ENCODE results near the gene KHDRBS1.
A peak's percentile ranks its signal among the peaks of the same experiment; 100 is the strongest.
"Not testable (repeated sequence)": the region's sequence is repeated elsewhere in the genome, so short reads cannot be mapped to it uniquely, and the experiment has no call there.

KHDRBS1 gene

GRCh38 chr1:32066489-32066873 is 52.8 kb downstream of the KHDRBS1 start:
- peak; percentile 99 for DNase-seq

- no peak for DNase-seq
Measured at GRCh38 chr1:32068957-32069588, 55.4 kb downstream of the KHDRBS1 start.

DNA sequence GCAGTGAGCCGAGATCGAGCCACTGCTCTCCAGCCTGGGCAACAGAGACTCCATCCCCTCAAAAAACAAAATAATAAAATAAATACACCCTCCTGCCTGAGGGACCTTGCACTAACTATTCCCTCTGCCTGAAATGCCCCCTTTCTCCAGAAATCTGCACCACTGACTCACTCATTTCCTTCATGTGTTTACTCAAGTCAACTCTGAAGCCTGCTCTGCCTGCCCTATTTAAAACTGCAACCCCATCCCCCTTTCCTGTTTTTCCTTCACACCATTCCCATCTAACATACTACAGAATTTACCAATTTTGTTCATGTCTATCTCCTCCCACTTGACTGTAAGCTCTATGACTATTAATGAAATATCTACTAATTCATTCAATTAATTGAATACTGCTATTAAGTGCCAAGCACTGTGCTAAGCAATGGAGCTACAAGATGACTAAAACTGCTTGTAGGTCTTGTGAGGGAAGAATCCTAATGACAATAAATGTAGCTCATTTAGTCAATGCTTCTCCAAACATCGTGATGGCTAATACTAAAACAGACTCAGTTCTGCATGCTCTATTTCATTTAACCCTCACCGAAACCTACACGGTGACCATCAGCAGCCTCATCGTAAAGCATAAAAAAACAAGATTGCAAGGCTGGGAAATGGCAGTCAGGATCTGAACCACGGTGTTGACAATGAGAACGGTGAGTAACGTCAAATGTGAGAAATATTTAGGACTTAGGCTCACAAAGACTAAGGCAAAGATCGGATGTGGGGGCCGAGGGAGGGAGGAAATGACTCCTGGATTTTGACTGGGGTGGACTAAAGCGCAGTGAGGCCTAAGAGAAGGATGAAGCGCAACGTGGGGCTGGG is 58.3 kb downstream of the KHDRBS1 start:
- no peak for DNase-seq

- peak; percentile 83 to 86 for DNase-seq
Measured at GRCh38 chr1:32072622-32073298, 59.1 kb downstream of the KHDRBS1 start, which contains the start of gene TMEM39B. TSS of gene TMEM39B (plus strand) at chr1:32072939. CDS start at chr1:32073048, 109 bp downstream.

DNA sequence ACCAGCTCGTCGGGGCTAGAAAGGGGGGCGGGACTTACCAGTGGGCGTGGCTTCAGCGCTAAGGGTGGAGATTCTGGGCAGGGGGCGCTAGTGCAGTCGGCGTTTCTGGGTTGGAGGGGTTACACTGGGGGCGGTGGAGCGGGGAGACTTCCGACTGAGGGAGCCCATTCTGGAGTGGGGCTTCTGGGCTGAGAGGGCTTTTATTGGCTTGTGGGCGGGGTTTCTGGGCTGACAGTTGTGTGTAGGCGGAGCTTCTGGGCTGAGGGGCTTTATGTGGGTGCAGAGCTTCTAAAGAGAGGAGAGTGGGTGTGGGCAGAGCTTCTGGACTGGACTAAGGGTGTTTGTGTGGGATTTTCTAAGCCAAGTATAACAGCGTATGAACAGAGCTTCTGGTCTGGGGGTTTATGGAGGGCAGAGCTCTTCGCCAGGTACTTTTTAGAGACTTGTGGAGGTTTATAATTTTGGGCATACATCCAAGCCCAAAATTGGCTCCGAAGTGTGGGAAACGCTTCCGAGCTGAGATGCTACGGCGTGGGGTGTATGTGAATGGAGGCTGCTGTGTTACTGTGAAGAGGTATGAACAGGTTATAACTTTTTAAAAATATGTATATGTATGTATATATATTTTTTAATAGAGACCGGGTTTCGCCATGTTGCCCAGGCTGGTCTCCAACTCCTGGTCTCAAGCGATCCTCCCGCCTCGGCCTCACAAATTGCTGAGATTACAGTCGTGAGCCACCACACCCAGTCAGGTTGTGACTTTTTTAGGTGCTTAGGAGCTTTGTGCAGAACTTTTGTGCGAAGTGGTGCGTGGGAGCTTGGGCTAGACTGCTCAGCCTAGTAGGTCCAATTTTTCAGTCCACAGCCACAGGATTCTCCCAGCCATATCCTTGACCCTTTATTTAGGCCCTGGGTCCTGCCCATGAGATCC is 59.9 kb downstream of the KHDRBS1 start:
- no peak for DNase-seq

DNA sequence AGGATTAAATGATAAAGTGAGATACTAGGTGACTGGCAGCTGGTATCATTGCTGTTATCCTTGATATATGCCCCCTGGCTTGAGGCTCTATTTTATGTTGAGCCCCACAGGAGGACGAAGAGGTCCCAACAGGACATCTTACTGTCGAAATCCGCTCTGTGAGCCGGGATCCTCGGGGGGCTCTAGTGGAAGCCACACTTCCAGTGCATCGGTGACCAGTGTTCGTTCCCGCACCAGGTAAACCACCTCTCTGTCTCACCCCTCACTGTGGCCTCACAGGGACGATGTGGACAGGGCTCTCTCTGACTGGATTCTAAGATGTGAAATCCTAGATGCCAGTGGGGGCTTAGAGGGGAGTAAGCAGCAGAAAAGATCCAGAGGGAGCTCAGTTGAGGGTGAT is 61.2 kb downstream of the KHDRBS1 start:
- DNase-seq, result no peak

DNA sequence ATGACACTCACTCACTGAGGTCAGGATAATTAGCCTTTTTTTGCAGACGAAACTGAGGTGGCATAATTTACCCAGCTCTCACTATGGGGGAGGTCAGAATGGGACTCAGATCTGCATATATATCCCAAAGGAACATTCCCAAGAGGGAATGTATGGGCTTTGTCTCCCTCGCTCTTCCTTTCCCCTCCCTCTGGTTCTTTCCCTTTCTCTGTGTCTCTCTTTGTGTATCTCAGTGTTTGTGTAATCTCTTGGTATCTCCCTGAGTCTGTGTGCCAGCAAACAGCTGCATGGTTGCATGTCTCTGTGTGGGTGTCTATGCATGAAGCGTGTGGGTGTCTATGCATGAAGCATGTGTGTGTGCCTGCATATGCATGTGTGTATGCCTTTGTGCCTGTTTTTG is 63.8 kb downstream of the KHDRBS1 start:
- DNase-seq, result no peak

- DNase-seq, result peak in 1 of 2 experiments; percentile 16
Measured at GRCh38 chr1:32082022-32082421, 68.4 kb downstream of the KHDRBS1 start.

GRCh38 chr1:32086381-32086780 is 72.7 kb downstream of the KHDRBS1 start:
- DNase-seq, result not testable (repeated sequence)

GRCh38 chr1:32091176-32091575 is 77.5 kb downstream of the KHDRBS1 start:
- no peak for DNase-seq

DNA sequence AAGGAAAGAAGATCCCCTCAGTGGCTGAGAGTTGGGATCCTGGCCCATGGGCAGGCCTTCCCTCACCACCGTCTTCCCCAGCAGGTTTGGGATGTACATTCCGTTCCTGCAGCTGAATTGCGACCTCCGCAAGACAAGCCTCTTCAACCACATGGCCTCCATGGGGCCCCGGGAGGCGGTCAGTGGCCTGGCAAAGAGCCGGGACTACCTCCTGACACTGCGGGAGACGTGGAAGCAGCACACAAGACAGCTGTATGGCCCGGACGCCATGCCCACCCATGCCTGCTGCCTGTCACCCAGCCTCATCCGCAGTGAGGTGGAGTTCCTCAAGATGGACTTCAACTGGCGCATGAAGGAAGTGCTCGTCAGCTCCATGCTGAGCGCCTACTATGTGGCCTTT is 77.9 kb downstream of the KHDRBS1 start:
- no peak for DNase-seq
